ENCODE measurements around the gene ANK3.

ANK3 gene

DNA sequence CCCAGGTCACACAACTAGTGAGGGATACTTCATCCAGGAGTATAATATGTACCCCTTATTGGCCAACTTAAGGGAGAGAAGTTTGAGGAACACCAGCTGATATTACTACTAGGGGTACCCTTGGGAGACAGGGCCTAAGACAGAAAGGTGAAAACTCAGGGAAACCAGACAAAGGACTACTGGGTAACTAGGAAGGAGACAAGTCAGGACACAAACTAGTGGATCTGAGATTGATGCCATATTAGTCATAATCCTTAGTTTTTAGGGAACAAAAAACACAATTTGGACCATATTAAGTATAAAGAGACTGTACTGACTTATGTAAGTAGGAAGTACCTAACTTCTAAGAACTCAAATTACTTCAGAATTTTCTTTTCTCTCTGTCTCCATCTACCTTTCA, 404.0 kb downstream of the ANK3 start:
- H3K4me3 ChIP-seq (ENCODE audit: low read depth in 1 of 2, low read length in 2 of 2) = no peak overlapping the region
- no peaks in the 10 kb centered on the region for H3K27me3 ChIP-seq (ENCODE audit: low read depth, low read length)
- H3K36me3 ChIP-seq (ENCODE audit: control insufficient read depth in 1 of 2, insufficient read depth in 2 of 2, low read length in 2 of 2) = no peaks in the 10 kb centered on the region
- no peaks in the 10 kb centered on the region for H3K9me3 ChIP-seq (ENCODE audit: control insufficient read depth in 1 of 2, low read length in 2 of 2)
- no peak overlapping the region for H3K27ac ChIP-seq (ENCODE audit: low read length)
- no peaks in the 10 kb centered on the region for H3K4me1 ChIP-seq (ENCODE audit: control insufficient read depth in 1 of 2, insufficient read depth in 2 of 2, low read length in 2 of 2)

DNA sequence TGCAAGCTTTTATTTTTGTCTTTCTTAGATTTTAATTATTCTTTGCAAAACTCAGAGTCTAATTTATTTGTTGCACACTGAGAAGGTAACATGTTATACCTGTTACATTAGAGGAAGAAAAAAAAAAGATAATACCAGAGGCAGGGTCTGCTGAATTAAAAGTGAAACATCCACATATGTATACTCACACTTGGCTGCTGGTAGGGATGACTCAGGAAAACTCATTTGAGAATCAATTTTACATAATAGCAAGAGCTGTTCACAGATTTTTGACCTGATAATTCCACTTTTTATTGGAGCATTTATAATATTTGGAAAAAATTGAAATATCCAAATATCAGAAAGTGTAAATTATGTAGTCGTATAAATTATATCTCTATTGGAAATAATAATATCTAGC, 405.3 kb downstream of the ANK3 start:
- H3K4me3 ChIP-seq (ENCODE audit: low read depth in 1 of 2, low read length in 2 of 2) = no peak overlapping the region
- H3K27ac ChIP-seq (ENCODE audit: low read length) = no peak overlapping the region
- no peaks in the 10 kb centered on the region for H3K9me3 ChIP-seq (ENCODE audit: control insufficient read depth in 1 of 2, low read length in 2 of 2)
- no peaks in the 10 kb centered on the region for H3K36me3 ChIP-seq (ENCODE audit: control insufficient read depth in 1 of 2, insufficient read depth in 2 of 2, low read length in 2 of 2)
- no peaks in the 10 kb centered on the region for H3K27me3 ChIP-seq (ENCODE audit: low read depth, low read length)
- no peaks in the 10 kb centered on the region for H3K4me1 ChIP-seq (ENCODE audit: control insufficient read depth in 1 of 2, insufficient read depth in 2 of 2, low read length in 2 of 2)

DNA sequence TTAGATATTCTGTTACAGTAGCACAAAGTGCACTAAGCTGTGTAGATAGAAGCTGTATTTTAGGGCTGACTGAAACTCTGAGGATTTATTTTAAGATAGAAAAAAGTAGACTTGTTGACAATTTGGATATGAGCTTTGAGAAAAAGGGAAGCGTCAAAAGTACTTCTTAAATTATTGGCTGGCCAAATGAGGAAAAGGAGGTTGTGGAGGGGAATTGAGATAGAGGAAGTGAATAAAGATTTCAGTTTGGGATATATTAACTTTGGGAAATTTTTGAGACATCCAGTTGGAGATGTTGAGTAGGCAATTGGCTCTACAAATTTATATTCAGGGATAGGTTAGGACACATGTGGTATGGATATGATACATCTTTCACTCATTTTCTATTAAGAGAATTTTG, 409.3 kb downstream of the ANK3 start:
- H3K4me3 ChIP-seq (ENCODE audit: low read depth in 1 of 2, low read length in 2 of 2) = no peak overlapping the region
- no peaks in the 10 kb centered on the region for H3K36me3 ChIP-seq (ENCODE audit: control insufficient read depth in 1 of 2, insufficient read depth in 2 of 2, low read length in 2 of 2)
- H3K9me3 ChIP-seq (ENCODE audit: control insufficient read depth in 1 of 2, low read length in 2 of 2) = peaks cover 0 to 23% of the 10 kb centered on the region in 2 donors
- no peaks in the 10 kb centered on the region for H3K27me3 ChIP-seq (ENCODE audit: low read depth, low read length)
- H3K4me1 ChIP-seq (ENCODE audit: control insufficient read depth in 1 of 2, insufficient read depth in 2 of 2, low read length in 2 of 2) = no peaks in the 10 kb centered on the region
- H3K27ac ChIP-seq (ENCODE audit: low read length) = no peak overlapping the region

DNA sequence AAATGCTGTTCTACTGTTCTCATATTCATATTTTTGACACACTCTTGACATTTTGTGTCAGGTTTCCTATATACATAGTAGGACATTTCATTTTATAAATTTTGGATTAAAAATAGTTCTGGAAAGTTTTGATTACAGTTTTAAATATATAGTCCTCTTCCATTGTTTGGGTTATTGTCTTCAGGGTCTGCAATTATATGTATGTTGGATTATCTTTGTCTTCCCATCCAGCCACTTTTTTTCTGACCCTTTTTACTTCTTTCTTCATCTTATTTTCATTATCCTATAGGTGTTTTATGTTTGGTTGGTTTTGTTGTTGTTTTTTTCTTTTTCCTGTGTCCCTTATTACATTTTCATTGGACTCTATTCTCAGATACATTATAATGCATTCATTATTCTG, 412.2 kb downstream of the ANK3 start:
- H3K36me3 ChIP-seq (ENCODE audit: control insufficient read depth in 1 of 2, insufficient read depth in 2 of 2, low read length in 2 of 2) = no peaks in the 10 kb centered on the region
- no peaks in the 10 kb centered on the region for H3K27me3 ChIP-seq (ENCODE audit: low read depth, low read length)
- H3K4me1 ChIP-seq (ENCODE audit: control insufficient read depth in 1 of 2, insufficient read depth in 2 of 2, low read length in 2 of 2) = no peaks in the 10 kb centered on the region
- H3K27ac ChIP-seq (ENCODE audit: low read length) = no peak overlapping the region
- H3K4me3 ChIP-seq (ENCODE audit: low read depth in 1 of 2, low read length in 2 of 2) = no peak overlapping the region
- H3K9me3 ChIP-seq (ENCODE audit: control insufficient read depth in 1 of 2, low read length in 2 of 2) = peaks cover 0 to 23% of the 10 kb centered on the region in 2 donors

DNA sequence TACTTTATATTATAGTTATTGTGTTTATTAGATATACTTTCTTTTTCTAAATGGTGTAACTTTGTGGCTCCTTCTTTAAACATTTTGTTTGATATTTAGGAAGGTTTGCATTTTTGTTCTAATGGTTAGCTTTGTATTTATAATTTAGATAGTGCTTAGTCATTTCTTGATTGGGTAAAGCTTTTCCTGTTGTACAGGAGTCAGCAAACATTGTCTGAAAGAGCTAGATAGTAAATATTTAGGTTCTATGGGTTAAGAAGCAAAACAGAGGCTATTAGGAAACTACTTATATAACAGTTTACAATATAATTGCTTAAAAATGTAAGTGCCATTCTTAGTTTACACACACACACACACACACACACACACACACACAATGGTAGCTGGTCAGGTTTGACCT, 412.8 kb downstream of the ANK3 start:
- no peaks in the 10 kb centered on the region for H3K36me3 ChIP-seq (ENCODE audit: control insufficient read depth in 1 of 2, insufficient read depth in 2 of 2, low read length in 2 of 2)
- no peak overlapping the region for H3K27ac ChIP-seq (ENCODE audit: low read length)
- H3K9me3 ChIP-seq (ENCODE audit: control insufficient read depth in 1 of 2, low read length in 2 of 2) = peaks cover 0 to 23% of the 10 kb centered on the region in 2 donors
- no peak overlapping the region for H3K4me3 ChIP-seq (ENCODE audit: low read depth in 1 of 2, low read length in 2 of 2)
- H3K4me1 ChIP-seq (ENCODE audit: control insufficient read depth in 1 of 2, insufficient read depth in 2 of 2, low read length in 2 of 2) = peaks cover 0 to 3% of the 10 kb centered on the region in 2 donors
- H3K27me3 ChIP-seq (ENCODE audit: low read depth, low read length) = no peaks in the 10 kb centered on the region

All from muscle layer of duodenum (tissue), 2 donors.